Dermis blood vessel endothelial cell (primary cell): ENCODE measurements around the gene CEACAM19. TPM values are rescaled to one million over a fixed set of nuclear protein-coding genes. Genes with fewer than 3 reads are reported as not detected.
A peak's percentile ranks its signal among the peaks of the same experiment; 100 is the strongest.
"Not testable (repeated sequence)": the region's sequence is repeated elsewhere in the genome, so short reads cannot be mapped to it uniquely, and the experiment has no call there.

Source experiments
- DNase-seq: peaks from one replicate; pipeline ENCODE4 v3.0.0; 2010
- total RNA-seq: library from RNA; depleted of rRNA; stranded (reverse); fragments of >200 nt; gene quantifications from 2 replicates; pipeline ENCODE4 v1.2.3, GENCODE V29; 2014

Gene CEACAM19
- total RNA-seq, 1 donor from 2014 or later, result 0.85 TPM

- DNase-seq, result no peak
Observed at GRCh38 chr19:44675521-44675920, 4.2 kb downstream of the CEACAM19 start.

- peak; percentile 42 for DNase-seq
Observed at GRCh38 chr19:44677019-44677811, 5.9 kb downstream of the CEACAM19 start.

DNA sequence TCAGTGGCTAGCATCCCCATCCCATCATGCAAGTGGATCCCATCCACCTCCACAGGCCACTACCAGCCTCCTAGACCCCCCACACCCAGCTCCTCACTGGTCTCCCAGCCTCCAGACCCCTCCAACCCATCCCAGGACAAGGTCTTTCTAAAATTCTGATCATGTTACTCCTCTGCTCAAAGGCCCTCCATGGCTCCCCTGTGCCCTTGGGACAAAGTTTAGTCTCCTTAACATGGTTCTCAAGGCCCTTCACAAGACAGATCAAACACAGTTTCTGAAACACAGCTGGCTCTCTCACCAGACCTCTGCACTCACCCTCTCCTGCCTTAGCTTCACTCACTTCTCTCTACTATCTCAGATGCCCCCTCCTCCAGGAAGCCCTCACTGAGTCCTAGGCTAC is 9.3 kb downstream of the CEACAM19 start:
- DNase-seq, result no peak

DNA sequence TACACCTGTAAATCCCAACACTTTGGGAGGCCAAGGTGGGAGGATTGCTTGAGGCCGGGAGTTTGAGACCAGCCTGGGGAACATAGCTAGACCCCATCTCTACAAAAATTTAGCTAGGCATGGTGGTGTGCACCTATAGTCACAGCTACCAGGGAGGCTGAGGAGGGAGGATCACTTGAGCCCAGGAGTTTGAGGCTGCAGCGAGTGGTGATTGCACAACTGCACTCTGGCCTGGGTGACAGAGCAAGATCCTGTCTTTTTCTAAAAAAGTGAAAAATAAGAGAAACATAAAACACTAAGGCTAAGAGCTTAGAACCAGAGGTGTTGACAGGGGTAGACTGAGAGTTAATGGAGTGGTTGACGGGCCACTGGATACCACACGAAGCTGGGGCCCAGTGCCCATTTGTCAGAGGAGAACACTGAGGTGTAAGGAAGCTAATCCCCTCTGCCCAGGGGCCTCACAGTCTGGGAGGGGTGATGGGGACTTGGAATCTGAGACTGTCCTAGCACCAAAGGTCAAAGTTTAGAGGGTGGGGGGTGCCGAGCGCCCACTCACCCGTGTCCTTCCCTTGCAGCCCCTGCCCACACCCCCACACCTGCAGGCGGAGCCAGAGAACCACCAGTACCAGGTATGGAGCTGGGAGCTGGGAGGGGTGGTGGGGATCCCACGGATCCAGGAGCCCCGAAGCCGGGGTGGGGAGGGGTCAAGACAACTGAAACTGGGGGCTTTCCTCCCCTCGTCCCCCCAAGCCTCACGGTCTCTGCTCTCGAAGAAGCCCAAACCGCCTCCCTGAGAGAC is 10.9 kb downstream of the CEACAM19 start:
- no peak for DNase-seq

DNA sequence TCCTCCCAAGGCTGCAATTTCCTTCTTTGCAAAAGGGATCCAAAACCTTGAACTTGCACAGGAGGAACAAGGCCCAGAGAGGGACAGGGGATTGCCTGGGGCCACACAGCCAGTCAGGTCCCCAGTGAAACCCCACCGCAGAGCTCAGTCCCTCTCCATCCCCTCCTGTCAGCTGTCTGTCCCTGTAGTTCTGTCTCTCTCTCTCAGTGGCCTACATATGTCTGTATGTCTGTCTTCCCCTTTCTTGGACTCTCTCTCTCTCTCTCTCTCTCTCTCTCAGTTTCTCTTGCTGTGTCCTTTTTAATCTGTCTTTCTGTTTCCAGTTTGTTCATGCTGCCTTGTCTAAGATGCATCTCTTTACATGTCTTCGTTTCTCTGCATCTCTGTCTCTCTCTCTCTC is 11.5 kb downstream of the CEACAM19 start:
- DNase-seq, result no peak

- no peak for DNase-seq
Observed at GRCh38 chr19:44683434-44684210, 12.3 kb downstream of the CEACAM19 start.

DNA sequence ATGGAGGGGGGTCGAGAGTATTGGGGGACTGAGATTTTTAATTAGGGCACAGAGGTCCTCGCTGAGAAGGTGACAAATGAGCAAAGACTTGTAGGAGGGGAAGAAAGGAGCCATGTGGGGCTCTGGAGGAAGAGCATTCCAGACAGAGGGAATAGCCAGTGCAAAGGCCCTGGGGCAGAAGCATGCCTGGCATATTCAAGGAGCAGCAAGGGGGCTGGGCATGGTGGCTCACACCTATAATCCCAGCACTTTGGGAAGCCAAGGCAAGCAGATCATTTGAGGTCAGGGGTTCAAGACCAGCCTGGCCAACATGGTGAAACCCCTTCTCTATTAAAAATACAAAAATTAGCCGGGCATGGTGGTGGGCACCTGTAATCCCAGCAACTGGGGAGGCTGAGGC is 13.1 kb downstream of the CEACAM19 start:
- DNase-seq, result not testable (repeated sequence)

- peak; percentile 96 for DNase-seq
Observed at GRCh38 chr19:44684892-44685863, 13.9 kb downstream of the CEACAM19 start.

GRCh38 chr19:44685877-44686276 is 14.6 kb downstream of the CEACAM19 start:
- DNase-seq, result peak; percentile 57

- DNase-seq, result no peak
Observed at GRCh38 chr19:44686896-44687295, 15.6 kb downstream of the CEACAM19 start.

DNA sequence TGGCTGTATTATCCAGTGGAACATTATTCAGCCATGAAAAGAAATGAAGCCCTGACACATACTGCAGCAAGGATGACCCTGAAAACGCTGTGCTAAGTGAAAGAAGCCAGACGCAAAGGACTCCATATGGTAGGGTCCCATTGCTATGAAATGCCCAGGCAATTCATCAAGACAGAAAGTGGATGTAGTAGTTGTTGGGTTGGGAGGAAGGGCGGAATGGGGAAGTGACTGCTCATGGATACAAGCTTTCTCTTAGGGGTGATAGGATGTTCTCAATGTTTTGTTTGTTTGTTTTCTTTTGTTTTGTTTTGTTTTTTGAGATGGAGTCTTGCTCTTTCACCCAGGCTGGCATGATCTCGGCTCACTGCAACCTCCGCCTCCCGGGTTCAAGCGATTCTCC is 16.6 kb downstream of the CEACAM19 start:
- DNase-seq, result no peak

DNA sequence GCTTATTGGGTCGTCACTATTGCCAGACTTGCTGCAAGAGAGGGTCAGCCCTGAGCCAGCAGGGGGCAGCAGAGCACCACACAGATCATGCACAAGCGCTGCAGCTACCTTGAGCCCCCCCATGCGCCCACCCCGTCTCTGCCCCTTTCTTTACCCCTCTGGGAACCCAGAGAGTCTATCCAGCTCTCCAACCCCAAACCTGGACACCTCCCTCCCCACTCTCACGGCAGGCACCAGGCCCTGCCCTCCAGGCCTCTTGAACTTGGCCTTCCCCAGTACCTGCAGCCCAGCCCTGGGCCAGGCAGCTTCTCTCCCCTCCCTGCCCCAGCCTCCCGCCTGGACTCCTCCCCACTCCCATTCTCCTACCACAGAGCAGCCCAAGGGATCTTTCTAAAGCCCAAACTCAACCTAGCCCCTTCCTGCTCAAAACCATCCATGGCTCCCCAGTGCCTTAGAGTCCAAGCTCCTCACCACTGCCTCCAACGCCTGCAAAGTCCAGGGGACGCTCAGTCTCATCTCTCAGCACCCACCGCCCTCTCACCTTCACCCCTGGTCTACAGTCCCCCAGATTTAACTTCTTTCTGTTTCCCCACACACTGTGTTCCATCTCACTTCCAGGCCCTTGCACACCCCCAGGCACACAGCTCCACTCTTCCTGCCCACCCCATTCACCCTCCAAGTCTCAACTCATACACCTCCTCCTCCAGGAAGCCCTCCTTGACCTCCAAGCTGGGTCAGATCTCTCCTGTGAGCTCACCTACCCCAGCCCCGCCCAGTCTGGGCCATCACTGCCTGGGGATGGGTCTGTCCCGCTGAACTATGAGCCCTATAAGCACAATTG is 18.2 kb downstream of the CEACAM19 start:
- DNase-seq, result peak; percentile 90

DNA sequence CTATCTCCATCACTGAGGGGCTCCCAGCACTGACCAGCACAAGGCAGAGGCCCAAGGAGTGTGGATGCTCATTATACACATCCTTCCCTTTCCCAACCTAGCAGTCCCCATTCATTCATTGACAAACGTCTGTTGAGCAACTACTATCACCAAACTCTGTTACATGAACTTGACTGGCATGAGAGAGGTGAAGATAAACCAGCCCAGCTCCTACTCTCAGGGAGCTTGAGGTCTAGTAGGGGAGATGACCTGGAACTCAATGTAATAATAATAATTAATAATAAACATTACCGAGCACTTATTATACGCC is 18.8 kb downstream of the CEACAM19 start:
- DNase-seq, result no peak

GRCh38 chr19:44692379-44692721 is 21.1 kb downstream of the CEACAM19 start:
- peak; percentile 19 for DNase-seq

- no peak for DNase-seq
Observed at GRCh38 chr19:44694184-44694579, 22.9 kb downstream of the CEACAM19 start.

- no peak for DNase-seq
Observed at GRCh38 chr19:44696939-44697669, 25.8 kb downstream of the CEACAM19 start.

- DNase-seq, result no peak
Observed at GRCh38 chr19:44697670-44698034, 26.4 kb downstream of the CEACAM19 start.

DNA sequence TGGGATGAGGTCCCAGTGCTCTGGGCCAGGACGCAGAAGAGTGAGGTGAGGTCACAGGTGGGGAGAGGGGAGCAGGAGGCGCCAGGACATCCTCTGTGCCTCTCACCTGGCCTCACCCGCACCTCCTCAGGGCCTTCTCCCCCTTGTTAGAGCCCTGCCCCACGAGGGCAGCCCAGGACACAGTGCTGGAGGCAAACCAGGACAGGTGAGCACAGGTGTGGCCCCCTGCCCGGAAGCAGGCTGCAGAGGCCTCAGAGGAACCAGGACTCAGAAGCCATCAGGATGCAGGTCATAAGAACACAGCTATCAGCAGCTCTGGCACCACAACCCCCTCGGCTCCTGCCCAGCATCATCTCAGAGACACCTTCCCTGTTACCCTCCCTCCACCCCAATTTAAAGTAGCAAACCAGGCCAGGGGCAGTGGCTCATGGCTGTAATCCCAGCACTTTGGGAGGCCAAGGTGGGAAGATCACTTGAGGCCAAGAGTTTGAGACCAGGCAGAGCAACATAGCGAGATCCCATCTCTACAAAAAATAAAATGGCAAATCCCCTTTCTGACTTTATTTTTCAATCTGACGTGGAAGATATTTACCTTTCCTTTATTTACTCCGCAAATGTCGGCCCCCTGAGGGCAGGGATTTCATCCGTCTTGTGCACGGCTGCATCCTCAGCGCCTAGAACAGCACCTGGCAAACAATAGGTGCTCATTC is 27.4 kb downstream of the CEACAM19 start, which contains the start of gene CEACAM16:
TSS of gene CEACAM16 (plus strand) at position 660 of the 710 bp plus-strand sequence. CDS start 2,306 bp downstream, outside the sequence.
- DNase-seq, result no peak

- DNase-seq, result no peak
Observed at GRCh38 chr19:44700547-44700946, 29.3 kb downstream of the CEACAM19 start.

DNA sequence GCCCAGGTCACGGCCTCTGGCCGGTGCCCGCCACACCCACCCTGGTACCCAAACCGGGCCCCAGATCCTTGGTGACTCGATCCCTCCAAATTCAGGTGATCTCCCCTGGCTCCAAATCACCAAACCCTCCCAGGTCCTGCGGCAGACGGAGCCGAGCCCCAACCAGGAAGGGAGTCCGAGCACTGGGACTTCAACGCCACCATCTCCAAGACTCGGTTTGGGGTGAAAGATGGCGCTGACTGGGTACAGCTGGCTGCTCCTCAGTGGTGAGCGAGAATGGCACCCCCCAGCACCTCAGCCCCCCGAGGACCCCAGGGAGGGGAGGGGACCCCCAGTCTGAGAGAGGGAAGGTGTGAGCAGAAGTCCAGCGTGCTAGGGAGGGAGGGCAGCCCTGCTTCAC is 29.9 kb downstream of the CEACAM19 start:
- DNase-seq, result no peak
